Upper lobe of right lung (tissue), 1 donor: Measurements from ENCODE around the gene JADE1. TPM values are rescaled to one million over a fixed set of nuclear protein-coding genes. Genes with fewer than 3 reads are reported as not detected.

ENCODE experiments used
- ATAC-seq: fragments of 200-7000 bp; cut with Tn5 transposase; one replicate; pipeline ENCODE4 v1.9.1; 2020; ENCODE audit warnings: mild to moderate bottlenecking, moderate library complexity
- DNase-seq: peaks from one replicate; pipeline ENCODE4 v3.0.0-alpha.2; 2020
- H3K27ac ChIP-seq: fragments of 200-600 bp; one replicate; pipeline ENCODE4 v1.8.0; 2022
- H3K27me3 ChIP-seq: fragments of 200-600 bp; one replicate; pipeline ENCODE4 v1.8.0; 2022; ENCODE audit warnings: mild to moderate bottlenecking
- H3K36me3 ChIP-seq: fragments of 200-600 bp; one replicate; pipeline ENCODE4 v1.8.0; 2022
- H3K4me1 ChIP-seq: fragments of 200-600 bp; one replicate; pipeline ENCODE4 v1.8.0; 2022
- H3K4me3 ChIP-seq: fragments of 200-600 bp; one replicate; pipeline ENCODE4 v1.8.0; 2022; ENCODE audit warnings: mild to moderate bottlenecking
- H3K9me3 ChIP-seq: fragments of 200-600 bp; one replicate; pipeline ENCODE4 v1.8.0; 2022
- intact Hi-C: fragments of 100-400 bp; cut with DNase I; formaldehyde crosslinking; loops from one replicate; pipeline ENCODE4 v1.11.0; 2022
- total RNA-seq: library from RNA; stranded (reverse); fragmentation: NEBNext Ultra II Directional; extraction: Animal tissue kit (Norgen Biotek cat#: 25700); gene quantifications from one replicate; pipeline ENCODE4 v1.2.1, GENCODE V29; 2021
- TF ChIP-seq, protein P1 (sequence below): fragments of 200-600 bp; IDR thresholded peaks from one replicate; pipeline ENCODE4 v1.8.0; 2022; ENCODE audit warnings: antibody characterized with exemption
- donor health status: DM: no; HTN: yes; CAD: no; lungs with severe emphysema.

Gene JADE1
- total RNA-seq, 1 donor from 2014 or later = 41.7 TPM

DNA sequence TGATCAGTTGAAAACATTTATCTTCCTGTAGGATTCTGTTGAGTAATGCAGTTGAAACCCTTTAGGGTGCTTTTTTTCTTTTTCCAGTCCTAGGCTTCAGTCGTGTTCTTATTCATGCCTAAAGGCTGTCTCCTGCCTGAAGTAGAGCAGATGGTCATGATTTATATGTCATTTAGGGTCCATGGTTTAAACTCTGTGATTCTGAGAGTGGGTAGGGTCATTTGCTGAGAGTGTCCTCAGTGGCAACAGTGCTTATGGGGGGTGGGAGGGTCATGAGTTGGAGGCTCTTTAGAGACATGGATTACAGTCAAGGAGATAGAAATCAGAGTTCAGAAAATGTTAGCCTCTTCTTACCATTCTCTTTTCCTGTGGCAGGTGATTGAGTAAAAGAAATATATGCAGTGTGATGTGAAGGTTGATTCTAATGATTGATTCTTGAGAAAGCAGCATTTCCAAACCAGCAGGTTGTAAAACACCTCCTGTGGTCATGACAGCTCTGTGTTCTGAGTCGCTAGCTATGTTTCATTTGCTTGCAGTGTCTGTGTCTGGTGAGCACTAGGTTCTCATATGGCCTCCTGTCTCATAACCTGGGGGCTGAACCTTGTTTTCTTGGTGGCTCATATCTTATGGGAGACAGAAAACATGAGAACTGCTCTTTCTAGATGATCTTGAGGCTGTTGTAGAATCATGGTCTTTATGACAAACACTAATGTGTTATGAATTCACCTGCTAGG is 60.4 kb downstream of the JADE1 start:
- H3K4me3 ChIP-seq = no peak overlapping the region
- peaks cover 69% of the 10 kb centered on the region for H3K36me3 ChIP-seq
- no peaks in the 10 kb centered on the region for H3K9me3 ChIP-seq
- H3K27me3 ChIP-seq = no peaks in the 10 kb centered on the region
- ATAC-seq = no peak
- H3K4me1 ChIP-seq = no peaks in the 10 kb centered on the region
- DNase-seq = no peak
- TF ChIP-seq, protein P1, sequence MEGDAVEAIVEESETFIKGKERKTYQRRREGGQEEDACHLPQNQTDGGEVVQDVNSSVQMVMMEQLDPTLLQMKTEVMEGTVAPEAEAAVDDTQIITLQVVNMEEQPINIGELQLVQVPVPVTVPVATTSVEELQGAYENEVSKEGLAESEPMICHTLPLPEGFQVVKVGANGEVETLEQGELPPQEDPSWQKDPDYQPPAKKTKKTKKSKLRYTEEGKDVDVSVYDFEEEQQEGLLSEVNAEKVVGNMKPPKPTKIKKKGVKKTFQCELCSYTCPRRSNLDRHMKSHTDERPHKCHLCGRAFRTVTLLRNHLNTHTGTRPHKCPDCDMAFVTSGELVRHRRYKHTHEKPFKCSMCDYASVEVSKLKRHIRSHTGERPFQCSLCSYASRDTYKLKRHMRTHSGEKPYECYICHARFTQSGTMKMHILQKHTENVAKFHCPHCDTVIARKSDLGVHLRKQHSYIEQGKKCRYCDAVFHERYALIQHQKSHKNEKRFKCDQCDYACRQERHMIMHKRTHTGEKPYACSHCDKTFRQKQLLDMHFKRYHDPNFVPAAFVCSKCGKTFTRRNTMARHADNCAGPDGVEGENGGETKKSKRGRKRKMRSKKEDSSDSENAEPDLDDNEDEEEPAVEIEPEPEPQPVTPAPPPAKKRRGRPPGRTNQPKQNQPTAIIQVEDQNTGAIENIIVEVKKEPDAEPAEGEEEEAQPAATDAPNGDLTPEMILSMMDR = no peak
- intact Hi-C loops = loop anchor here (10.0 kb wide), 1 partner anchor 675 kb away; no protein-coding TSS in a partner anchor
- no peak overlapping the region for H3K27ac ChIP-seq

GRCh38 chr4:128871948-128872347 is 62.4 kb downstream of the JADE1 start:
- H3K9me3 ChIP-seq = no peaks in the 10 kb centered on the region
- no peaks in the 10 kb centered on the region for H3K27me3 ChIP-seq
- ATAC-seq (no peak), DNase-seq (no peak)
- TF ChIP-seq, protein P1 = no peak
- H3K4me3 ChIP-seq = no peak overlapping the region
- H3K4me1 ChIP-seq = no peaks in the 10 kb centered on the region
- H3K36me3 ChIP-seq = peaks cover 69% of the 10 kb centered on the region
- H3K27ac ChIP-seq = no peak overlapping the region
- intact Hi-C loops = no loop called here

- no peak overlapping the region for H3K4me3 ChIP-seq
- H3K9me3 ChIP-seq = no peaks in the 10 kb centered on the region
- no peak overlapping the region for H3K27ac ChIP-seq
- intact Hi-C loops = no loop called here
- TF ChIP-seq, protein P1 = no peak
- H3K27me3 ChIP-seq = no peaks in the 10 kb centered on the region
- ATAC-seq = no peak
- peaks cover 31% of the 10 kb centered on the region for H3K36me3 ChIP-seq
- H3K4me1 ChIP-seq = no peaks in the 10 kb centered on the region
- DNase-seq = no peak
Observed at GRCh38 chr4:128876200-128876599, 66.7 kb downstream of the JADE1 start.

GRCh38 chr4:128877934-128878333 is 68.4 kb downstream of the JADE1 start:
- no peak for ATAC-seq
- H3K36me3 ChIP-seq = peaks cover 15% of the 10 kb centered on the region
- TF ChIP-seq, protein P1 = no peak
- intact Hi-C loops = no loop called here
- no peak for DNase-seq
- H3K4me1 ChIP-seq = no peaks in the 10 kb centered on the region
- no peaks in the 10 kb centered on the region for H3K27me3 ChIP-seq
- no peak overlapping the region for H3K4me3 ChIP-seq
- no peaks in the 10 kb centered on the region for H3K9me3 ChIP-seq
- H3K27ac ChIP-seq = no peak overlapping the region

GRCh38 chr4:128879283-128879682 is 69.8 kb downstream of the JADE1 start:
- H3K4me3 ChIP-seq = no peak overlapping the region
- no peak for DNase-seq
- no peak for ATAC-seq
- H3K27me3 ChIP-seq = no peaks in the 10 kb centered on the region
- intact Hi-C loops = no loop called here
- H3K9me3 ChIP-seq = no peaks in the 10 kb centered on the region
- peaks cover 3% of the 10 kb centered on the region for H3K36me3 ChIP-seq
- H3K4me1 ChIP-seq = no peaks in the 10 kb centered on the region
- H3K27ac ChIP-seq = no peak overlapping the region
- TF ChIP-seq, protein P1 = no peak
